Activated CD8-positive, alpha-beta memory T cell treated with anti-CD3 and anti-CD28 coated beads, Interleukin-2, amount 50 U/mL, for 48 hours (primary cell): ENCODE data around the gene CALML5.
A peak's percentile ranks its signal among the peaks of the same experiment; 100 is the strongest.

Experiments
- DNase-seq: peaks from one replicate; pipeline ENCODE4 v3.0.0-alpha.2; 2020

CALML5 gene

GRCh38 chr10:5533098-5533731, 33.8 kb upstream of the CALML5 start:
- peak; percentile 40 for DNase-seq

DNA sequence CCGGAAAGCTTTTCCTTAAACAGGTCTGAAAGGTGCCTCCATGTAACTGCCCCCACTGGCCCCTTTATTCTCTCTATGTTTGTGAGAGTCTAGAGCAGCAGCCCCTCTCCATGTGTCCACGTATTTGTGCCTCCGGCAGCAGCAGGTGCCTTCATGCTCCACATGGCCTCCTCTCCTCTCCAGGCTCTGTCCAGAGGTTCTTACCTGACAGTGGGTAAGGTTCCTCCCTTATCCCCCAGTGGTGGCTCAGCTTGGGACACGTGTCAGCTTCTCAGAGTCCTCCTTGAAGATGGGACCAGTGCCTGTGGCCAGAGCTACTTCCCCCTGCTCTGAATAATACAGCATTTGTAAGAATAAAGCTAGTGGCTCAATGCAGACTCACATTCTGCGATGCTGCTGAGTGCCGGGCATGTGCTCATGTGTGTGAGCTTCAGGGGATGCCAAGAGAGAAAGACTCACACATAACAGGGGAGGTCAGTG, 33.3 kb upstream of the CALML5 start:
- DNase-seq = peak; percentile 33

DNA sequence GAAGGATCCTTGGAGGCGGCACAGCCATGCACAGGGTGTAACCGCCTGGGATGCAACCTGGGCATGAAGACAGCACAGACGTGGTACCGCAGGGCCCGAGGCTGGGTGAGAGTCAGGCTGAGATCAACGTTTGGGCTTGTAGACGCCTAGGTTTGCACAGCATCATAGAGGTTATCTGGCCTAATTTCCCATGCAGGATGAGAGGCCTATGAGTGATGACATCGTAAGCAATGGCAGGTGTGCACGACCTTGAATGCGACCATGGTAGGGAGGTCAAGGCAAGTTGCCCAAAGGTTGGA, 32.9 kb upstream of the CALML5 start:
- peak; percentile 4 for DNase-seq

- peak; percentile 30 for DNase-seq
These were observed 32.4 kb upstream of the CALML5 start for GRCh38 chr10:5531558-5532306.

DNA sequence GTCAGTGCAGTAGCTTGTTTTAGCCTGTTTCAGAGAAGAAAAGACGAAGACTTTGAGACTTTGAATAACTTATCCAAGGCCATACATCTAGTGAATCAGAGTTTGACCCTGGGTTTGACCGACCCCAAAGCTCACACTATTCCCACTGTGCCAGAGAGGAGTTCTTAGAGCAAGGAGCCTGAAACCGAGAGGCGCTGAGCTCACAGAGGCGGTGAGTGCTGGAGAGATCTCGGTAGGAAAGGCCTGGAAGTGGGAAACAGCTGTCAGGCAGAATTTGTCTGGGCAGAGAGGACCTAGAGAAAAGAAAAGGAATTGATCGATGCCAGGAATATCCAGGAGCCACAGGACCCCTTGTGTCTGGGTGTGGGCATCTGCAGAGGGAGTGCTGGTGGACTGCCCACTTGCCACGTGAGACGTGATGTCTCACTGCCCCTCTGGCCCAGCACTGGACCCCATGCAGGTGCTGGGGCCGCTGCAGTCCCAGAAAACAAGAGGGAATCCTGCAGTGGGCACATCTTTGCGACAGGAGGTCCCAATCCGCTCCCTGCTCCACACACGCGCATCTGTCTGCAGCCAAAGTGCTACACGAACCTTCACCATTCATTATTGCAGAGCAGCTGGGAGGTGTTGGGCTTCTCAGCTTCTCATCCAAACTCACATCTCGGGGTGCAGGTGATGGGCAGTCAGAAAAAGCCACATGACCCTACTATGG, 31.6 kb upstream of the CALML5 start:
- DNase-seq = peak; percentile 25

- DNase-seq = peak; percentile 28
These were observed 31.0 kb upstream of the CALML5 start for GRCh38 chr10:5530412-5530806.

- DNase-seq = peak; percentile 25
These were observed 30.5 kb upstream of the CALML5 start for GRCh38 chr10:5529702-5530411.

GRCh38 chr10:5528989-5529701, 29.8 kb upstream of the CALML5 start:
- peak; percentile 38 for DNase-seq

DNA sequence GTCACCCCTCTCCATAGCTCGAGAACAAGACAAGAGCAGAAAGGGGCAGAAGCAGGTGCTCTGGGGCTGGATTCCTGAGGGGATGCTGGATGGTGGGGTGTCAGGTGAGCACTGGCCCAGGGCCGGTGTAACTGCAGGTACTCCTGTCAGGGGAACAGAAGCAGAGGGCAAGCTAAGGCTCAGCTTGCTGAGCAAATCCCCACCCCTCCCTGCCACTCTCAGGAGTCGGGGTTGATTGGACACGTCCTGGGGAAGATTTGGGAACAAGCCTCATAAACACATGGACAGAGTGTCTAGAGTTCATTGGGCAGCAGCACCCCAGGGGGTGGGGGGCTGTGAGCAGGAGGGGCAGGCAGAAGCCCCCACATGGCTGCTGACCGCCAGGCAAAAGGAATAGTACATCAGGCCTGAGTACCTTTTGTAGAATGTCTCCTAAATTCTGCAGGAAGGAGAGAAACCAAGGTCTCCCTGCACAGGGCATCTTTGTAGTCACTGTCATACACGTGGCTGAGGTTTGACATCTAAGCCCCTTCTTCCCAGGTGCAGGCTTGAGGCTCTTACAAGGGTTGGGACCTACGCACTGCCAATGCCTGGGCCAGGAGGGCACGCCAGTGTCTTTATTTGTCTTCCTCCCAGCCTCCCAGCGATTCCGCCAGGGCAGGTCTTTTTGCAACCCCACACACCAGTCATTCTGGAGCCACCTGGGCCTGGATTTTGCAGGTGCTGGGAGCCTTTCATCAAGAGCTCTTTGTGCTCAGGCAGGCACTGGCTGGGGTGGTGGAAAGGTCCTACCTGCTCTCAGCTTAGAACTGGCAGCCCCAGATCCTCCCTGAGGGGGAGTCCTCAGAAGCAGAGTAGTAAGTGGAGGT, 28.2 kb upstream of the CALML5 start:
- peak; percentile 46 for DNase-seq

- peak; percentile 20 for DNase-seq
These were observed 27.4 kb upstream of the CALML5 start for GRCh38 chr10:5526691-5527331.

- peak; percentile 36 for DNase-seq
These were observed 26.4 kb upstream of the CALML5 start for GRCh38 chr10:5525561-5526341.

- DNase-seq = peak; percentile 37
These were observed 25.5 kb upstream of the CALML5 start, which contains the start of gene CALML3 for GRCh38 chr10:5524641-5525560. Gene CALML3, plus strand, starts transcription at chr10:5524961. Its CDS starts 125 bp downstream, at chr10:5525086.

DNA sequence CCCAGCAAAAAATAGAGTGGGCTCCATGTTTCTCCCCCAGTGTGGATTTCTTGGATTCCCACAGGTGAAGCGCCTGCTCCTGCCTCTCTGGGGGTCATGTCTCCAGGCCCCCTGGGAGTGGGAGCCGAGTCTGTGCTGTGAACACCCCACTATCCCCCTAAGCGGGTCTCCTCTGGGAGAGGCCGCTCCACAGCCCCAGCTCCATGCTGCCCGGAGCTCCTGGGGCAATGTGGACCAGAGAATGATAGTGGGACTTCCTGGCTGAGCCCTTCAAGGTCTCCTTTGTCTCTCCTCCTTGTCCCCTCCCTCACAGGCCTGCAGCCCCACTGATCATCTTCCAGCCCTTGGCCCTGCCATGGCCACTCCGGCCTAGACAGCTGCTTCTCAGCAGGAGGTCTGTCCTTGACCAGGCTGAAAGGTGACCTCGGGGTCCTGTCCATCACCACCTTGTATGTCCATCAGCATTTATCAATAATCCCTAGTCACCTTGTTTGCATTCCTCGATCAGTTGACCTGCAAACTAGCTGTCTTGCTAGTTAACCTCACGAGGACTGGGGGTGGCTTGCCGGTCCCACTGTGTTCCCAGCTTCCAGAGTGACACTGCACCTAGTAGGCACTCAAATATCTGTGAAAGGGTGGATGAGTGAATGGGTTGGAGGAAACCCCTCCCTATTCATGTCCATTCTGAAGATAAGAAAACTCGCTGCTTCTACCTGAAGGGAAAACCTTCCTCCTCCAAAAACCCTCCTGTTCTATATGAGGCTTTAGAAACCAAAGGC, 24.6 kb upstream of the CALML5 start:
- peak; percentile 38 for DNase-seq

- peak; percentile 36 for DNase-seq
These were observed 23.7 kb upstream of the CALML5 start for GRCh38 chr10:5522913-5523560.

DNA sequence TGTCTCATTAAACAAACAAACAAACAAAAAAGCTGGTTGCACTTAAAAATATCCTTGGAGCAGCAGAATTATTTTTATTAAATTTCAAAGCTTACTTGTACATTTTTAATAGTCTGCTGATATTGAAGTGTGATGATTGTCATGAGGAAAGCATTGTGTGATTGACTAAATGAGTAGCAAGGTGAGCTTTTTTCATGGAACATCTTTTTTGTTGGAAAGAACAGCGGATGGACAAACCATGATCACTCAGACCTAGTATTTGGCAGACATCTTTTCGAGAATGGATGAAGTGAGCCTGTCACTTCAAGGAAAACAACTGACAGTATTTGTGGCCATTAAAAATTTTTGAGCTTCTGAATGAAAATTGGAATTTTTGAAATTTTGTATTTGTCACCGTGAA, 19.7 kb upstream of the CALML5 start:
- no peak for DNase-seq

- no peak for DNase-seq
These were observed 18.8 kb upstream of the CALML5 start for GRCh38 chr10:5518143-5518542.

- no peak for DNase-seq
These were observed 18.2 kb upstream of the CALML5 start for GRCh38 chr10:5517546-5517945.
